GDM1 (cell line): ENCODE measurements around the gene TBC1D17.

Experiments
- DNase-seq: peaks from one replicate; lab custom pipeline; 2025; lab: John Stamatoyannopoulos, UW

Gene TBC1D17

GRCh38 chr19:49861541-49862378 lies 15.7 kb upstream of the TBC1D17 start:
- no peak for DNase-seq

- DNase-seq = no peak
Observed at GRCh38 chr19:49862391-49863253, 14.9 kb upstream of the TBC1D17 start.

- DNase-seq = no peak
Observed at GRCh38 chr19:49863254-49863934, 14.1 kb upstream of the TBC1D17 start.

GRCh38 chr19:49863935-49864320 lies 13.6 kb upstream of the TBC1D17 start:
- DNase-seq = no peak

- no peak for DNase-seq
Observed at GRCh38 chr19:49864890-49865289, 12.6 kb upstream of the TBC1D17 start.

GRCh38 chr19:49866933-49867782 lies 10.3 kb upstream of the TBC1D17 start, which contains the start of gene PNKP:
PNKP (minus strand) TSS chr19:49867576; CDS start chr19:49867204, 372 bp downstream.
- peak; percentile 88 for DNase-seq

- no peak for DNase-seq
Observed at GRCh38 chr19:49869009-49869483, 8.5 kb upstream of the TBC1D17 start.

DNA sequence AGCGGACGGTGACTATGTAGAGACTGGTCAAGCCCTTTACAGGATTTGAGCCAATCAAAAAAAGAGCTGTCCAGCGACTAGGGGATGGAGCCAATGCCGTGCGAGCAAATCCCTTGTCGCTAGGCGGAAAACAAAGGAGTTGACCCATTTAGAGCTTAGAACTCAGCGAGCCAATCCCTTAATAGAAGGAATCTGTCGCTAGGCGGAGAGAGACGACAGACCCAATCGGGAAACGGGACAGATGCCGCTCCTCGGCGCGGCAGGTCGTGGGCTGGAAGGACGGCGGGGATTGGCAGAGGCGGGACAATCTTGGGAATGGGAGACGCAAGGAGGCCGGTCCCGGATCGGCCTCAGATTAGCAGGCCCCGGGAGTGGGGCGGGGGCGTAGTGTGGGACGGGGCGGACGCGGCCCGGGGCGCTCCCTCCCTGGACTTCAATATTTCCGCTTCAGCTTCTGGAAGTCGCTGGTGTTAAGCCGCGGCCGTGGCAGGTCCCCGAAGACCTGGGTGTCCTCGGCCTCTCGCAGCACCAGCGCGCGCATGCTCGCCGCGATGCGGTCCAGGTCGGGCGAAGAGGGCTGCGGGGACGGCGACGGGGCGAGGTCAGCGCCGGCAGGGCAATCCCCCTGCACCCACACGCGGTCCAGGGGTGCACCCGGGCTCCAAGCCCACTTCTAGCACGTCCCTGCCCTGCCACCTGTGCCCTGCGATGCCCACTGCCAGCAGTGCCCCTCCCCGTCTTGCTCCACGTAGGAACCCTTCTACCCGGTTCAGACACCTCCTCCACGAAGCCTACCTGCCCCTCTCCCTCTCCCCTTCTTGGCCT lies 7.8 kb upstream of the TBC1D17 start:
- DNase-seq = peak; percentile 98

GRCh38 chr19:49870309-49870901 lies 7.1 kb upstream of the TBC1D17 start:
- no peak for DNase-seq

GRCh38 chr19:49871349-49871985 lies 6.0 kb upstream of the TBC1D17 start:
- DNase-seq = no peak

DNA sequence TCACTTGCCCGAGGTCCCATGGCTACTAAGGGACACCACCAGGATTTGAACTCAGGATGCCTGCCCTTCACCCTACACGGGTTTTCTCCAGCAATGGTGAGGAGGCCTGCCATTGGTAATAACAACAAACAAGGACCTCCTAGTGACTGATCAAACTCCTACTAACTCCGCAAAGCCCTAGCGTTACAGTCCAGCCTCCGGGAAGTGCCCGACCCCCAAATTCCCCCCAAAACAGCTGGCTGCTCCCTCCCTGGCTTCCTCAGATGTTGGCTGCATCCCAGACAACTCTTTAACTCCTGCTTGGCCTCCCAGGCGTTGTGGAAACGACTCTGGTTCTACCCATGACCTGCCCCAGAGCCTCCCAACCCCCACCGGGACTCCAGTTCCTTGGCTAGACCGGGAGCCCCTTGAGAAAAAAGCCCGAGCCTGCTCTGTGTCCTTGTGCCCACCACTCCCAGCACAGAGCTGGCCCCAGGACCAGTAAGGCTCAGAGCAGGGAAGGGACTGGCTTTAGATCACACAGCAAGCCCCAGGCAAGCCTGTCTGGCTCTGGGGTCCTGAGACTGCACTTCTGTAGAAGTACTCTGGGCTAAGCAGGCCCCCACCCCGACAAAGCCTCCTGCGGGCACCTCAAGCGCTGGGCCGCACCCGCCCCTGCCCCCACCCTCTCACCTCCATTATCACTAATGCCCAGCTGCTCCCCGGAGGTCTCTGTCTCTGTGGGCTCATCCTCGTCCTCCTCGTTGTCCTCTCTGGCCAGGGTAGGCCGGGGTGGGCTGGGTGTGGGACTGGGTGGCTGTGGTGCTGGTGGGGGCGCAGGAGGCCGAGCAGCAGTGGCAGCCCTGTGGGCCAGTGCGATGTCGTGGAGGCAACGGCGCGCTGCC lies 5.0 kb upstream of the TBC1D17 start:
- no peak for DNase-seq

DNA sequence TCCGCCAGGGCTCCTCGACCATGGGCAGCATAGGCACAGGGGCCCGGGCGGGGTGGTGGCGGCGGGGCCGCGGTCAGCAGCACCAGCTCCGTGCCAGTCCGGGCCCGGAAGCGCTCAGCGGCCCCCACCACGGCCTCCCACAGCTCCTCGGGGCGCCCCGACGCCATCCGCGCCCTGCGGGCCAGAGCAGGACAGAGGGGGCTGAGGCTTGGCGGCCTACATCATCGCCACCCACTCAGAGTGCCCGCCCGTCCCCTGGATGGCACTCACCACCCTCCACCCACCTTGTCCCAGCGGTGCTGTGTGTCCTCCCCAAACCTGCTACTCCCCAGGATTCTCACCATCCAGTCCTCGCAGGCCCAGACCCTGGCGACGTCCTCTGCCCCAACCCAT lies 4.4 kb upstream of the TBC1D17 start:
- no peak for DNase-seq

GRCh38 chr19:49873834-49874233 lies 3.7 kb upstream of the TBC1D17 start:
- no peak for DNase-seq

- no peak for DNase-seq
Observed at GRCh38 chr19:49874503-49875157, 2.9 kb upstream of the TBC1D17 start.

- DNase-seq = no peak
Observed at GRCh38 chr19:49875177-49875576, 2.3 kb upstream of the TBC1D17 start.

GRCh38 chr19:49875857-49876421 lies 1.6 kb upstream of the TBC1D17 start:
- peak; percentile 16 for DNase-seq

GRCh38 chr19:49876422-49877019 lies 981 bp upstream of the TBC1D17 start:
- peak; percentile 98 for DNase-seq
